ENCODE measurements around the gene ROBO3.

Gene ROBO3

GRCh38 chr11:124917115-124917637 lies 51.9 kb downstream of the ROBO3 start:
- Histone ChIP-seq H4K20me1 (ENCODE audit: control insufficient read depth, insufficient read depth, low read depth, low read length) (no peaks in the 10 kb centered on the region), H3K27me3 (ENCODE audit: control insufficient read depth, low read length) (peaks cover 3% of the 10 kb centered on the region; the same call in 1 of the 2 replicates), H3K27ac (ENCODE audit: low read depth, low read length) (no peak overlapping the region), H3K9me2 (replicated peaks; ENCODE audit: control insufficient read depth, low read length) (no peaks in the 10 kb centered on the region), H3K36me3 (ENCODE audit: control insufficient read depth, low read length) (no peaks in the 10 kb centered on the region), H3K4me3 (ENCODE audit: low read length) (no peak overlapping the region), H3K9me3 (ENCODE audit: control insufficient read depth, insufficient read depth, low read length) (no peaks in the 10 kb centered on the region), H3K4me1 (ENCODE audit: control insufficient read depth, low read length) (no peaks in the 10 kb centered on the region), H3K79me2 (ENCODE audit: control insufficient read depth, low read length) (no peaks in the 10 kb centered on the region), H3F3A (ENCODE audit: control insufficient read depth, insufficient read depth) (no peaks in the 10 kb centered on the region), H3K4me2 (ENCODE audit: low read length) (no peak overlapping the region)
- no peak for TF ChIP-seq EZH2phosphoT487 (IDR thresholded peaks at IDR 0.05; ENCODE audit: borderline replicate concordance, low read length)
- no peak for TF ChIP-seq CTCF (IDR thresholded peaks at IDR 0.05; ENCODE audit: low read depth, low read length, poor library complexity, severe bottlenecking)

GRCh38 chr11:124918950-124919349 lies 53.7 kb downstream of the ROBO3 start, which contains the start of gene HEPN1:
HEPN1 (plus strand) TSS chr11:124919250.
- Histone ChIP-seq H3K9me2 (replicated peaks; ENCODE audit: control insufficient read depth, low read length) (no peaks in the 10 kb centered on the region), H3K36me3 (ENCODE audit: control insufficient read depth, low read length) (no peaks in the 10 kb centered on the region), H3K27me3 (ENCODE audit: control insufficient read depth, low read length) (peaks cover 3% of the 10 kb centered on the region; the same call in 1 of the 2 replicates), H3K27ac (ENCODE audit: low read depth, low read length) (no peak within 1 kb of the TSS), H3K4me1 (ENCODE audit: control insufficient read depth, low read length) (no peaks in the 10 kb centered on the region), H3K9me3 (ENCODE audit: control insufficient read depth, insufficient read depth, low read length) (no peaks in the 10 kb centered on the region), H3K79me2 (ENCODE audit: control insufficient read depth, low read length) (no peaks in the 10 kb centered on the region), H4K20me1 (ENCODE audit: control insufficient read depth, insufficient read depth, low read depth, low read length) (no peaks in the 10 kb centered on the region), H3K4me2 (ENCODE audit: low read length) (no peak within 1 kb of the TSS), H3F3A (ENCODE audit: control insufficient read depth, insufficient read depth) (no peaks in the 10 kb centered on the region), H3K4me3 (ENCODE audit: low read length) (no peak within 1 kb of the TSS)
- TF ChIP-seq EZH2phosphoT487 (IDR thresholded peaks at IDR 0.05; ENCODE audit: borderline replicate concordance, low read length) (no peak), CTCF (IDR thresholded peaks at IDR 0.05; ENCODE audit: low read depth, low read length, poor library complexity, severe bottlenecking) (no peak)

GRCh38 chr11:124919898-124920297 lies 54.7 kb downstream of the ROBO3 start:
- Histone ChIP-seq H3K79me2 (ENCODE audit: control insufficient read depth, low read length) (no peaks in the 10 kb centered on the region), H3K27me3 (ENCODE audit: control insufficient read depth, low read length) (peaks cover 3% of the 10 kb centered on the region; the same call in 1 of the 2 replicates), H3K4me1 (ENCODE audit: control insufficient read depth, low read length) (no peaks in the 10 kb centered on the region), H3K4me3 (ENCODE audit: low read length) (no peak overlapping the region), H3F3A (ENCODE audit: control insufficient read depth, insufficient read depth) (no peaks in the 10 kb centered on the region), H3K27ac (ENCODE audit: low read depth, low read length) (no peak overlapping the region), H3K9me3 (ENCODE audit: control insufficient read depth, insufficient read depth, low read length) (no peaks in the 10 kb centered on the region), H3K9me2 (replicated peaks; ENCODE audit: control insufficient read depth, low read length) (no peaks in the 10 kb centered on the region), H4K20me1 (ENCODE audit: control insufficient read depth, insufficient read depth, low read depth, low read length) (no peaks in the 10 kb centered on the region), H3K36me3 (ENCODE audit: control insufficient read depth, low read length) (no peaks in the 10 kb centered on the region), H3K4me2 (ENCODE audit: low read length) (no peak overlapping the region)
- no peak for TF ChIP-seq EZH2phosphoT487 (IDR thresholded peaks at IDR 0.05; ENCODE audit: borderline replicate concordance, low read length)
- TF ChIP-seq CTCF (IDR thresholded peaks at IDR 0.05; ENCODE audit: low read depth, low read length, poor library complexity, severe bottlenecking), result no peak
